ENCODE measurements around the gene MIB2. TPM values are rescaled to one million over a fixed set of nuclear protein-coding genes. Genes with fewer than 3 reads are reported as not detected.
"Not testable (repeated sequence)": the region's sequence is repeated elsewhere in the genome, so short reads cannot be mapped to it uniquely, and the experiment has no call there.

MIB2 gene
- polyA plus RNA-seq, 4 donors = 26.1 to 84.8 (median 39.5) TPM

- no peak for DNase-seq (ENCODE audit: low read depth in 4 of 4, low spot score in 3 of 4)
These were observed 10.5 kb downstream of the MIB2 start for GRCh38 chr1:1625824-1626206.

- no peak for DNase-seq (ENCODE audit: low read depth in 4 of 4, low spot score in 3 of 4)
These were observed 11.2 kb downstream of the MIB2 start for GRCh38 chr1:1626207-1627141.

GRCh38 chr1:1627261-1627828 lies 12.0 kb downstream of the MIB2 start:
- no peak for DNase-seq (ENCODE audit: low read depth in 4 of 4, low spot score in 3 of 4)

GRCh38 chr1:1627829-1628753 lies 12.8 kb downstream of the MIB2 start:
- DNase-seq (ENCODE audit: low read depth in 4 of 4, low spot score in 3 of 4) = no peak

DNA sequence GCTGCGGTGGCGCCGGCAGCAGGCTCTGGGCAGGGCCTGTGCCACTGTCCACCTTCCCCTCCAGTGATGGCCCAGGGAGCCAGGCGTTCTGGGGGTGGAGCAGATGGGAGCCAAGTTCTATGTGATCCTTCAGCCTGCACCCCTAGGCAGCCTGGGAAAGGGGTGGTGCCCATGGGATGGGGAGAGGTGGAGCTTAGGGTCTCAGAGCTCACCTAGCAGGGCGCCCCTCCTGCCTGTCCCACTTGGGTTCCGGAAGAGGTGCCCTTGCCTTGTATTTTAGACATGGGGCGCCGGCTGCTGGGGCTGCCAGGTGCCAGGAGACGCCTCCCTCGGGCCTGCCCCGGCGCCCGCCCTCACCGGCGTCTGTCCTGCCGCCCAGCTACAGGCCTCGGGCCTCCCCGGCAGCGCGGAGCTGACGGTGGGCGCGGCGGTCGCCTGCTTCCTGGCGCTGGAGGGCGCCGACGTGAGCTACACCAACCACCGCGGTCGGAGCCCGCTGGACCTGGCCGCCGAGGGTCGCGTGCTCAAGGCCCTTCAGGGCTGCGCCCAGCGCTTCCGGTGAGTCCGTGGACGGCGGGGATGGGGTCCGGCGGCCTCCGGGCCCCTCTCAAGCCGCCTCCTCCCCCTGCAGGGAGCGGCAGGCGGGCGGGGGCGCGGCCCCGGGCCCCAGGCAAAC lies 13.6 kb downstream of the MIB2 start:
- DNase-seq (ENCODE audit: low read depth in 4 of 4, low spot score in 3 of 4) = no peak

GRCh38 chr1:1629430-1630190 lies 14.3 kb downstream of the MIB2 start:
- DNase-seq (ENCODE audit: low read depth in 4 of 4, low spot score in 3 of 4) = no peak

GRCh38 chr1:1630191-1630964 lies 15.1 kb downstream of the MIB2 start:
- peak in 3 of 4 donors; percentile 66 to 74 (median 67) for DNase-seq (ENCODE audit: low read depth in 4 of 4, low spot score in 3 of 4)

DNA sequence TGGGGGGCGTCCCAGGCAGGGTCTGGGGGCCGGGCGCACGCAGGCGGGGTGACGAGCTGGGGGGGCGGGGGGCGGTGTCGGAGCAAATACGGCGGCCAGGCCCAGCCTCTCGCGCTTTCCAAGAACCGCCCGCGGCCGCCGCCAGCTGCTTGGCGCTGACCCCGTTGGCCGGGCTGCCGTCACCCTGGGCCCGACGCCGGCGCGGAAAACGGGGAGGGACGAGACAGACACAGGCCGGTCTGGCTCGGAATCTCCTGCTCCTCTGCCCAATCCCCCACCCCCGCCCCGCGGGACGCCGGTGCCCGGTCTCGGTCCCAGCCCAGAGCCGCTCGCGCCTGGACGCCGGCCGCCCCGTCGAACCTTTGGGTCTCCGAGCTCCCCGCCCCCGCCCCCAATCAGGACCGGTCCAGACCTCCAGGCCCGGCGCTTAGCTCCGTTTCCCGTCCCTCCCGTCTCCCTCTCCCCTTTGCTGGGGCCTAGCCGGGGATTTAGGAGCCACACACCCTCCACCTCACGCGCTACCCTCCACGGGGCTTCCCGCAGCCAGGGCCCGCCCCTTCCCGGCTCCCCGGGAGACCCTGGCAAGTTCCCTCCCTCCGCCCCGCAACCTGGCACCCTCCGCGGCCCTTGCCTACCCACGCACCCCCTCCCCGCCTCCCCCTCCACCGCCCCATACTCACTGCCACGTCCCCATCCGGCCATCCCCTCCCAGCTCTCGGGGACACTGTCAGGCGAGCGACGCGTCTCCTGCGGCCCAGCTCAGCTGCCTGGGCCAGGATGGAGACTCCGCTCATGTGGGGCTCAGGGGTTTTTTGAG lies 15.9 kb downstream of the MIB2 start:
- DNase-seq (ENCODE audit: low read depth in 4 of 4, low spot score in 3 of 4) = peak in 1 of 4 donors; percentile 35

DNA sequence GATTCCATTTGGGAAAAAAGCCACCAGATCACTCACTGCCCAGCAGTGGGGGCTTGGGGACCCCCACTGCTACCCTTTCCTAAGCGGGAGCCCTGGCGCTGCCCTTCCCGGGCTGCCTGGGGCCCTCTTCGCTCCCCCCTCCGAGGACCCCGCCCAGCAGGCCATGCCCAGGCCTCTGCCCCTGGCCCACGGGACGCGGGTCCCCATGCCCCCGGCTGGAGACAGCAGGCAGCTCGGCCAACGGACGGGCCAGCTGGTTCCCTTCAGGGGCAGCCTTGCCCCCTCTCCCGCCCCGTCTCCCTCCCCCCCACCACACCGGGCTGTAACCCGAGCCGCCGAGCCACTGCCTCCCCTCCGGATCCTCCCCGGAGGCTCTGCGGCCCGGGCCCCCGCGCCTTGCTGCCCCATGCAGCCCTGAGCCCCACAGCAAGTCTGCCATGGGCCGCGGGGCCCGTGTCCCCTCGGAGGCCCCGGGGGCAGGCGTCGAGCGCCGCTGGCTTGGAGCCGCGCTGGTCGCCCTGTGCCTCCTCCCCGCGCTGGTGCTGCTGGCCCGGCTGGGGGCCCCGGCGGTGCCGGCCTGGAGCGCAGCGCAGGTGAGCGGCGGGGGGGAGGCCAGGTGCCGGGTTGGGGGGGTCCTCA lies 16.6 kb downstream of the MIB2 start, which contains the start of gene MMP23B:
Gene MMP23B, plus strand, starts transcription at position 392 of the 639 bp plus-strand sequence. Its CDS starts 46 bp downstream, at position 438.
- peak in 2 of 4 donors; percentile 42 to 49 for DNase-seq (ENCODE audit: low read depth in 4 of 4, low spot score in 3 of 4)

- not testable (repeated sequence) for DNase-seq (ENCODE audit: low read depth in 4 of 4, low spot score in 3 of 4)
These were observed 18.1 kb downstream of the MIB2 start for GRCh38 chr1:1633409-1633808.

GRCh38 chr1:1634613-1635012 lies 19.3 kb downstream of the MIB2 start:
- not testable (repeated sequence) for DNase-seq (ENCODE audit: low read depth in 4 of 4, low spot score in 3 of 4)

DNA sequence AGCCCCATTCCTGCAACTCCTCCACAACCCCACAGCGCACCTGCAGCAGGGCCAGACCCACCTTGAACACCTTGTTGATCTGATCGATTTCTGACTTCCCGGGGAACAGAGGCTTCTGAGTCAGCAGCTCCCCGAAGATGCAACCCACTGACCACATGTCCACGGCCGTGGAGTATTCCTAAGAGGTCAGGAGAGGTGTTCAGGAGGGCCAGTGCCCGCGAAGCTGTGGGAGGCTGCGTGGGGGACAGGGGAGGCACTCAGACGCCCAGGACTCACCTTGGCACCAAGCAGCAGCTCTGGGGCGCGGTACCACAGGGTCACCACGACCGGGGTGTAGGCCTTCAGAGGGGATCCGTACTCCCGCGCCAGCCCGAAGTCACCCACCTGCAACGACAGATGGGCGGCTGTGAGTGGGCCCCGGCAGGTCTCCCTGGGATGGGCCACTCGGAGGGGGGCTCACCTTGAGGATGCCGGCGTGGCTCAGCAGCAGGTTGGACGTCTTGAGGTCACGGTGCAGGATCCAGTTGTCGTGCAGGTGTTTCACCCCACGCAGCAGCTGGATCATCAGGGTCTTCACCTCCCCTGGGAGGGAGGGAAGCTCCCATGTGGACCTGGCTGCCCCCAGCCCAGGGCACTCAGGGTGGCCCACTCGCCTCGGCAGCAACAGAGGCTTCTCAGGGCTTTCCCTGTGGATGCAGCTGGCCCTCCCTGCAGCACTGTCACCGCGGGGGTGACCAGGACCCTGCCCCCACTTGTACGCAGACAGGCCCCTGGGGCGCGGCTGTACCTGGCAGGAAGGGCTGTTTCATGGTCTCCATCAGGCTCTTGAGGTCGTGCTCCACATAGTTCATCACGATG lies 21.6 kb downstream of the MIB2 start:
- not testable (repeated sequence) for DNase-seq (ENCODE audit: low read depth in 4 of 4, low spot score in 3 of 4)

DNA sequence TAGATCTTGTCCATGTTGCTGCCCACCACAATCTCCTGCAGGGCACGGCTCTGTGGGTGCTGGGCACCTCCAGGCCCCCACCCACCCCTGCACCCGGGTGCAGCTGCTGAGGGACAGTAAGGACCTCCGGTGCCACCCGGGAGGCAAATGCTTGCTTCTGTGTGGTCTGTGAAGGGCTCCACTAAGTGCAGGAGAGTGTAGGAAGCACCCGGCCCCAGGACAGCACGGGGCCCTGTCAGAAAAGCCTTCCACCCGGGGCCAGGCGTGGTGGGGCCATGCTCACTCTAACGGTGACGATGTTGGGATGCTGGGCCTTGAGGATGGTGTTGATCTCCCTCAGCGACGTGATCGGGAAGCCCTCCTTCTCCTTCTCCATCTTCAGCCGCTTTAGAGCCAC lies 22.2 kb downstream of the MIB2 start:
- not testable (repeated sequence) for DNase-seq (ENCODE audit: low read depth in 4 of 4, low spot score in 3 of 4)

- not testable (repeated sequence) for DNase-seq (ENCODE audit: low read depth in 4 of 4, low spot score in 3 of 4)
These were observed 23.2 kb downstream of the MIB2 start for GRCh38 chr1:1638528-1638927.

GRCh38 chr1:1639368-1639767 lies 24.1 kb downstream of the MIB2 start:
- DNase-seq (ENCODE audit: low read depth in 4 of 4, low spot score in 3 of 4) = not testable (repeated sequence)

DNA sequence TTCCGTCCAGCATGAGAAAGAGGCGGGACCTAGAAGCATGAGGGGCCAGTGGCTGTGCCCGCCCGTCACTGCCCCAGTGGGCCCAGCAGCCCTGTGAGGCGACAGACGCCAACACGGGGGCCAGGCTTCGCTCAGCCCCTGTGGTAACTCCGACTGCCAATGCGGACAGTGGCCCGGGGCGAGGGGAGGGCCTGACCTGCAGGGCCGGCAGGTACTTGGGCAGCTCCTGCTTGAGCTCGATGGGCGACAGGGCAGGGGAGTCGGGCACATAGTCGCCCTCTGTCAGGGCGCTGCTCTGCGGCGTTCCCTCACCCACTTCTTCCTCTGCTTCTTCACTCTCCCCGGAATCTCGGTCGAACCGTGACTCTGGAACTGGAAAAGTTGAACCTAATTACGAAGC lies 24.8 kb downstream of the MIB2 start:
- DNase-seq (ENCODE audit: low read depth in 4 of 4, low spot score in 3 of 4) = not testable (repeated sequence)

Data from left renal pelvis (tissue), 4 donors.